Neural progenitor cell (in vitro differentiated cells): ENCODE data around the gene PPA1.

Experiments
- CTCF ChIP-seq: fragments of 200-600 bp; sonication (generic); IDR thresholded peaks from 2 replicates; pipeline ENCODE4 v1.5.1; 2017; ENCODE audit warnings: antibody characterized with exemption, mild to moderate bottlenecking
- EZH2 ChIP-seq: fragments of 200-600 bp; sonication (generic); IDR thresholded peaks from 2 replicates; pipeline ENCODE4 v1.6.1; 2017; ENCODE audit warnings: antibody characterized with exemption, mild to moderate bottlenecking, moderate library complexity
- EZH2phosphoT487 ChIP-seq: fragments of 200-600 bp; sonication (generic); IDR thresholded peaks from 2 replicates; pipeline ENCODE4 v1.6.1; 2017; ENCODE audit warnings: antibody characterized with exemption

DNA sequence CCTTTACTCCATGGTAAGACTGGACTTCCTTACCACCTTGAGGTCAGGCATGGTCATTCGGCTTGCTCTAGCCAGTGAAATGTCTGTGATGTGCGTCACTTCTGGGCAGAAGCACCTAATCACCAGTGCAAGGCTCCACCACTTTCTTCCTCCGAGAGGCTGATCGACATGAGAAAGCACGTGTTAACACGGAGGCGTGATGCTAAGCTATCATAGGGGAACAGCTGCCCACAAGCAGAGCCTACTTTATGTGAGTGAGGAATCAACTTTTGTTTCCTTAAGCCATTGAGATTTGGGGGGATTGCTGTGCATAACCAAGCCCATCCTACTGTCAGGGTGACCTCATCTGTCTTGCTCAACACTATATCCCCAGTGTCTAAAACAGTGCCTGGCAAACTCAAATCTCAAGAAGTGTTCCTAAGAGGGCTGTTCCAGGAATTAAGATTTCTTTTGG is 39.8 kb downstream of the PPA1 start:
- TF ChIP-seq EZH2: no peak
- no peak for TF ChIP-seq CTCF
- no peak for TF ChIP-seq EZH2phosphoT487
